ENCODE measurements around the gene NIPBL.
"Not testable (repeated sequence)": the region's sequence is repeated elsewhere in the genome, so short reads cannot be mapped to it uniquely, and the experiment has no call there.

Gene NIPBL

DNA sequence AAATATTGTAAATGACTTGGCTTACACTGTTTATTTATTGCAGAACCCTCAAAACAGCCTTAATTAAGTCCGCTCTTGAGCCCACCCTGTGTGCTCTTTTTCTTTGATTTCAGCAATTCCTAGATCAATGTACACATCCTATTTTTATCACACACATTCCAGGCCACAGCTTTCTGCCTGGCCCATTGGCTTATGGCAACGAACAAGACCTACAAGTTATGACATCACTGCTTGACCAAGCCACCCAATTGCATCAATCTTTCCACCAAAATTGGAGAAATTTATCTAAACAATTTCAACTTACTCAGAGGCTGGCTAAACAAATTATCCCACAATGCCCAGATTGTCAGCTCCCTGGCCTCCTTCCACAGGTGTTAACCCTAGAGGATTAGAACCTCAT, 214.2 kb downstream of the NIPBL start:
- no peak for DNase-seq (ENCODE audit: low read depth in 2 of 2)

DNA sequence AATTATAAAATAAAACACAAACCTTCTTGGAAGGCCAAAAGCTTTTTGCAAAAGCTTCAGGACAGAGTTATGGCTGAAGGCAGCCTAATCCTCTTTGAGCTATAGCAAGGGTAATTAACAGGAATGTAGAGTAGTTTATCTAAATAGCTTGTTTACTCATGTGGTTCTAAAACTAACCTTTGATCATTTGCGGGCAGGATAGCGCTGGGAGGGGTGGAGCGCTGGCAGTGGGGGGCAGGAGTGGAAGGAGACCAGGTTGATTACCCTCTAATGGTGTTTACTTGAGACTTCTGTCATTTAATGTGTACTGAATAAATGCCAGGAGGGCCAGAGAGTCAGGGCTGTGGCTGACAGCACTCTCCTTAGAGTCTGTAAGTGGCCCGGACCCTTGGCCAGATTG, 217.2 kb downstream of the NIPBL start:
- not testable (repeated sequence) for DNase-seq (ENCODE audit: low read depth in 2 of 2)

DNA sequence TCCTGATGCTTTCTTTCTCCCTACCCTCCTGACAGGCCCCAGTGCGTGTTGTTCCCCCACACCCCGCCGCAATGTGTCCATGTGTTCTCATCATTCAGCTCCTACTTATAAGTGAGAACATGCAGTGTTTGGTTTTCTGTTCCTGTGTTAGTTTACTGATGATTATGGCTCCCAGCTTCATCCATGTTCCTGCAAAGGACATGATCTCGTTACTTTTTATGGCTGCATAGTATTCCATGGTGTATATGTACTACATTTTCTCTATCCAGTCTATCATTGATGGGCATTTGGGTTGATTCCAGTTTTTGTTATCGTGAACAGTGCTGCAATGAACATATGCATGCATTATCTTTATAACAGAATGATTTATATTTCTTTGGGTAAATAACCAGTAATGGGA, 222.7 kb downstream of the NIPBL start:
- DNase-seq (ENCODE audit: low read depth in 2 of 2) = not testable (repeated sequence)

DNA sequence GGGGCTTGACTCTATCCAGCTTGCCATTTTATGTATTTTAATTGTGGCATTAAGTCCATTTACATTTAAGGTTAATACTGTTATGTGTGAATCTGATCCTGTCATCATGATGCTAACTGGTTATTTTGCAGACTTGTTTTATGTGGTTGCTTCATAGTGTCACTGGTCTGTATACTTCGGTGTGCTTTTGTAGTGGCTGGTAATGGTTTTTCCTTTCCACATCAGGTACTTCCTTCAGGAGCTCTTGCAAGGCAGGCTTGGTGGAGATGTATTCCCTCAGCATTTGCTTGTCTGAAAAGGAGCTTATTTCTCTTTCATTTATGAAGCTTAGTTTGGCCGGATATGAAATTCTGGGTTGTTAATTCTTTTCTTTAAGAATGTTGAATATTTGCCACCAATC, 226.7 kb downstream of the NIPBL start:
- DNase-seq (ENCODE audit: low read depth in 2 of 2) = no peak

DNA sequence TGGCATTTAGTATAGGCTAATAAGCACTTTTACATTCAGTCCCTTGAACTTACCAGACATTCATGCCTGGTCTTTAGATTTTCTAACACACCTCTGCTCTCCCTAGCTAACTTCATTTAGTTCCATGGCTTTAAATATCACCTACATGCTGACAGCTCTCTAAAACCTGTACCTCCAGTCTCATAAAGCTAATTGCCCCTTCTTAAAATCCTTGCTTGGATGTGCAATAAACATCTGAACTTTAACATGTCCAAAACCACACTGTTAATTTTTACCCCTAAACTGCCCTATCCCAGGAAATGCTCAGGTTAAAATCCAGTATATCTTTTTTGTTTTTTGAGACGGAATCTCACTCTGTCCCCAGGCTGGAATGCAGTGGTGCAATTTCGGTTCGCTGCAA, 232.8 kb downstream of the NIPBL start:
- no peak for DNase-seq (ENCODE audit: low read depth in 2 of 2)

DNA sequence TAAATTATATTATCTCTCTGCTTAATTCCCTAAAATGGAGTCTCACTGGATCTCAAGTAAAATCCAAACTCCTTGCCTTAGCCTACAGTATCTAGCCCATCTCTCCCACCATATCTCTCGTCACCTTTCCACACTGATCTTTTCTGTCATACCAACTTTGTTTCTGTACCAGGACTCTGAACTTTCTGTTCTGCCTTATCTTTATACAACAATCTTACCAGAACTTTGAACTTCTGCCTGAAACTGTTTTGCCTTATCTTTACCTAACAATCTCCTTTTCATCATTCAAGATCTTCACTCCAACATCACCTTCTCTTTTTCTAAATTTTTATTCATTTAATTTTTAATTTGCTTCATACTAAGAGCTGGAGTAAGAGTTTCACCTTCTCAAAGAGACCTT, 233.6 kb downstream of the NIPBL start:
- no peak for DNase-seq (ENCODE audit: low read depth in 2 of 2)

DNA sequence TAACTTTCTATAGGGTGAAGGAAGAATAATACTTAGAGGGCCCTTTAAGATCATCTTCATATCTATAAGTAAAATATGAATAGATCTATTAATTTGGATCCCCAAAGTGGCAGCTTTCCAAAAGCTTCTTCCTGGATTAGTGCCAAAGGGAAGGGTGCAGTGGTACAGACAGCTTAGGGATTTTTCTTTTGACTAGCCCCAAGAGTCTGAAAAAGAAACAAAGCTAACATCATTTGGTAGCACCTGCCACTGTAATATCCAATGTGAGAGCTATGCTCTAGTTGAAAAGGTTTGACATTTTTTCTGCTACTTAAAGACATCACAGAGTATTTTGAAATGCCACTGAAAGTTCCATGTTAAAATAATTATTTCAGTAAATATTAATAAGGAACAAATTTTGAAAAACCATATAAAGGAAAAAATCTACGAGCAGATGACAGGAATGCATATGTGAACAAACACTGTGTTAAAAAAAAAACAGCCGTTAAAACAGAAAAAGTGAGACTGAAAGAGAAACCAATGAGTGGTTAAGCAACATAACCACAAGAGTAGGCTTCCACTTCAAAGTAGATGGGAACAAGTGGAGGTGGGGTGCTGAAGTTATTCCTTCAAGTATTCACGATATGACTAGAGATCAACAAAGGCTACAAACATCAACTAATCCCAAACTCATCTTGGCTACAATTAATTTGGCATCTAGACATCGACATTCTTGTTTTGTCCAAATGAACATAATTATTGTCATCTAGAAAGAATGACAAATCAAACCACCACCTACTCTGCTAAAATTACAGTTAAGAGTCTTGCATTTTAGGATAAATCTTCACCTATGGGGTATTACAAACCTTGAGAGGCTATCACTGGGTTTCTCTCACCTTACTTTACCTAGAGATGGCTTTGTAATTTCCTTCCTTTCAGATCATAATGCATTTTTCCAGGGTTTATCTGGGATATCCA, 235.1 kb downstream of the NIPBL start:
- DNase-seq (ENCODE audit: low read depth in 2 of 2) = peak in 1 of 2 donors; percentile 4

DNA sequence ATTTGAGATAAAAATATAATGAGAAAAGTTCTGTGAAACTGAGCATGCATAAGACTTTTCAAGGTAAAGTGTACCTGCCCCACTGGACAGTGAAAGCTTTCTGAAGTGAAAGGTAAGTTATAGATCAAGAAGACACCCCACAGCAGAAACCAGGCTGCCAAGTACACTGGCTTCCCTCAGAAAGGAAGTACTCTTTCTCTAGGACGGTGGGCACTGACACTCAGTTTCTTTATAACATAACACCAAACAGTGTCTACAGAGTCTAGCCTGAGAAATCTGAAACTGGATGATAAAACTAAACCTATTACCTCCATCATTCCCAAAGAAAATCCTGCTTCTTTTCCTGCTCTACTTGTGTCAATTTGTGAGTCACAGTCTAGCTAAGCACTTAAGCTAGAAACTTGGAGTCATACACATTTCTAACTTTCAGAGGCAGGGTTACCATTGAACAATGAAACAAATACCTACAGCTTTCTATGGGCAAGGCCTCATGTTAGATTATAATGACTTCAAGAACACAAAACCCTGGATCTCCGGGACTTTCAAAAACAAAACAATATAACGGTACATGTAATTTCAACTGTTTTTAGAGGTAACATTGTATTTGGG, 235.9 kb downstream of the NIPBL start:
- DNase-seq (ENCODE audit: low read depth in 2 of 2) = no peak

Data from stimulated activated CD4-positive, alpha-beta T cell treated with anti-CD3 and anti-CD28 coated beads, Interleukin-4, amount 100 ng/mL, for 48 hours (primary cell).